HepG2 (cell line): Measurements from ENCODE around the gene PRKCZ. TPM values are rescaled to one million over a fixed set of nuclear protein-coding genes. Genes with fewer than 3 reads are reported as not detected.

Experiments
- CCDC6 ChIP-seq: sonication (generic); formaldehyde crosslinking; IDR thresholded peaks from 2 replicates; pipeline ENCODE4 v1.8.1; 2022; ENCODE audit warnings: mild to moderate bottlenecking, missing genetic modification reagents, moderate library complexity
- CREB1 ChIP-seq, 2 experiments: fragments of 450-650 bp in 1 of 2; IDR thresholded peaks; 2 replicates each; pipeline ENCODE4 v1.6.1; 2016 to 2017; ENCODE audit warnings: control low read depth in 1 of 2, mild to moderate bottlenecking in 1 of 2, missing compliant biosample characterization in 1 of 2, missing genetic modification characterization in 1 of 2
- FOXA1 ChIP-seq, 2 experiments: fragments of 450-650 bp in 1 of 2; sonication (generic) in 1 of 2; formaldehyde crosslinking in 1 of 2; IDR thresholded peaks; 2 replicates each; pipeline versions ENCODE4 v1.4.0 to v1.6.1; 2016 to 2020; ENCODE audit warnings: missing genetic modification reagents in 1 of 2
- IRF2 ChIP-seq: IDR thresholded peaks from 2 replicates; pipeline ENCODE4 v1.6.1; 2018; ENCODE audit warnings: missing genetic modification reagents, missing compliant biosample characterization
- LCORL ChIP-seq, 2 experiments: fragments of 450-650 bp in 1 of 2; sonication (generic) in 1 of 2; formaldehyde crosslinking in 1 of 2; IDR thresholded peaks; 2 replicates each; pipeline versions ENCODE4 v1.5.0 to v1.6.1; 2017 to 2020; ENCODE audit warnings: antibody characterized with exemption in 1 of 2, missing genetic modification reagents in 1 of 2
- MIER2 ChIP-seq: IDR thresholded peaks from 2 replicates; pipeline ENCODE4 v1.6.1; 2016; ENCODE audit warnings: missing biosample characterization, missing genetic modification reagents
- PHF8 ChIP-seq: sonication (generic); formaldehyde crosslinking; IDR thresholded peaks from 2 replicates; pipeline ENCODE4 v1.5.0; 2020; ENCODE audit warnings: missing genetic modification reagents
- PITX1 ChIP-seq: sonication (generic); formaldehyde crosslinking; IDR thresholded peaks from 2 replicates; pipeline ENCODE4 v1.5.1; 2020; ENCODE audit warnings: mild to moderate bottlenecking, missing genetic modification reagents
- RXRB ChIP-seq: IDR thresholded peaks from 2 replicates; pipeline ENCODE4 v1.6.1; 2016; ENCODE audit warnings: borderline replicate concordance, missing genetic modification reagents, missing compliant biosample characterization
- ZNF10 ChIP-seq: sonication (generic); formaldehyde crosslinking; IDR thresholded peaks from 2 replicates; pipeline ENCODE4 v1.4.0; 2020; ENCODE audit warnings: mild to moderate bottlenecking, low read depth, missing genetic modification reagents, borderline replicate concordance
- ZNF761 ChIP-seq: sonication (generic); formaldehyde crosslinking; conservative IDR thresholded peaks from 2 replicates; pipeline ENCODE4 v1.4.0; 2020; ENCODE audit warnings: mild to moderate bottlenecking, missing genetic modification reagents
- ZNF781 ChIP-seq: sonication (generic); formaldehyde crosslinking; IDR thresholded peaks from 2 replicates; pipeline ENCODE4 v1.5.1; 2020; ENCODE audit warnings: borderline replicate concordance, mild to moderate bottlenecking, missing genetic modification reagents; ENCODE audit errors: not compliant biosample characterization
- polyA plus RNA-seq, 8 experiments: library from polyadenylated mRNA; depleted of rRNA in 3 of 8; stranded (reverse) in 7 of 8; unstranded in 1 of 8; fragments of >200 nt; fragmentation: Illumina TruSeq in 4 of 8; extraction: Trizol in 4 of 8; gene quantifications; 2 replicates each; pipeline versions ENCODE4 v1.2.1 to v1.2.3, GENCODE V29; 2011 to 2016; ENCODE audit warnings: low read depth in 4 of 8, missing spikeins in 1 of 8, mixed read lengths in 1 of 8; ENCODE audit not compliant: insufficient read depth in 1 of 8
- total RNA-seq, 5 experiments: library from RNA; depleted of rRNA; stranded (reverse); fragments of >200 nt; fragmentation: Illumina TruSeq; extraction: Trizol; gene quantifications; 2 replicates each; pipeline ENCODE4 v1.2.3, GENCODE V29; 2016; ENCODE audit warnings: low read depth in 1 of 5
- TF ChIP-seq, protein P1 (sequence below): sonication (generic); formaldehyde crosslinking; IDR thresholded peaks from 2 replicates; pipeline ENCODE4 v1.4.0; 2020; ENCODE audit warnings: missing genetic modification reagents
- TF ChIP-seq, protein P2 (sequence below): sonication (generic); formaldehyde crosslinking; IDR thresholded peaks from 2 replicates; pipeline ENCODE4 v1.5.1; 2020; ENCODE audit warnings: mild to moderate bottlenecking, missing genetic modification reagents, moderate library complexity
- TF ChIP-seq, protein P3 (sequence below): sonication (generic); formaldehyde crosslinking; IDR thresholded peaks from 2 replicates; pipeline ENCODE4 v1.4.0; 2020; ENCODE audit warnings: mild to moderate bottlenecking, missing genetic modification reagents
- TF ChIP-seq, protein P4 (sequence below): sonication (generic); formaldehyde crosslinking; IDR thresholded peaks from 2 replicates; pipeline ENCODE4 v1.4.0; 2020; ENCODE audit warnings: mild to moderate bottlenecking, low read depth, missing genetic modification reagents
- TF ChIP-seq, protein P5 (sequence below): sonication (generic); formaldehyde crosslinking; IDR thresholded peaks from 2 replicates; pipeline ENCODE4 v1.5.1; 2020; ENCODE audit warnings: mild to moderate bottlenecking, moderate library complexity, missing genetic modification reagents

Gene PRKCZ
- total and polyA plus RNA-seq, 2 of the 13 experiments (the other 11 are each of a cell fraction or from before 2014, with no cell fraction given): 34.7 to 85.2 TPM

DNA sequence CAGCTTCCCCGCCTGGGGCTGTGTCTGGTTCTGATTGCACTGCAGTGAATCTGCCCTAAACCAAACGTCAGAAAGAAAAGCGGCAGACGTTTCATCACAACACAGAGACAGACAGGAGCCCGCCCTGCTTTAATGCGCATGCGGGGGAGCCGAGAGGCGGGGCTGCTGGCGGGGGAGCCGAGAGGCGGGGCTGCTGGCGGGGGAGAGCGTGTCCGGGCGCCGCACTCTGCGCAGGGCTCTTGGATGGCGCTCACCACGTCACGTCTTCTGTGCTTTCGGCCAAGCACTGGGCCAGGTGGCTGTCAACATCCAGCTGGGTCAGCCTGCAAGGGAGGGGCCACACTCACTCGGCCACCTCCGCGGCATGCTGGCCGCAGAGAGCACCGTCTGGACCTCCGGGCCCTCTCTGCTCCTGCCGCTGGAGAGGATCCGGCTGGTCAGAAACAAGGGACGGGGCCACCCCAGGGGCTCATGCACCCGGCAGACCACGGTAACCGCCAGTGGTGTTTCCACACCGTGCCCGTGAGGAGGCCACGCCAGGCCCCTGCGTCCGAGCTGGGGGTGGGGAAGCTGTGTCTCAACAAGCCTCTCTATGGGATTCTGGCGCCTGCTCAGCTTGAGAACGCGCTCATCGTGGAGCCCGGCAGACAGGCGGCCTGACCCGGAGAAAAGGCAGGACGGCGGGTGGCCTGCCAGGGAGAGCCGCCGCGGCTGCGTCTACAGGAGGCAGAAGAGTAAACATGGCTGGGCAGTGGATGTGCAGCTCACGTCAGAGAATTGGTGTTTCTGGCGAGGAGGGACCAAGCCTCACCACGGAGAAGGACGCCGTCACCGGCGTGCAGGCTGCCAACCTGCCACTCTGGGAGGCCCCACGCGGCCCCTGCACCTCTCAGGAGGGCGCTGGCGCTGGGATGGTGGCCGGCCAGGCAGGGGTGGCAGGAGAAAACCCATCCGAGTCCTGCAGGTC lies 139.5 kb downstream of the PRKCZ start (continued):
- no peak for TF ChIP-seq LCORL (IDR thresholded peaks at IDR 0.05)
- peak; percentile 69 for TF ChIP-seq LCORL (CRISPR knock-in tag; IDR thresholded peaks at IDR 0.05)
- TF ChIP-seq, protein P1, sequence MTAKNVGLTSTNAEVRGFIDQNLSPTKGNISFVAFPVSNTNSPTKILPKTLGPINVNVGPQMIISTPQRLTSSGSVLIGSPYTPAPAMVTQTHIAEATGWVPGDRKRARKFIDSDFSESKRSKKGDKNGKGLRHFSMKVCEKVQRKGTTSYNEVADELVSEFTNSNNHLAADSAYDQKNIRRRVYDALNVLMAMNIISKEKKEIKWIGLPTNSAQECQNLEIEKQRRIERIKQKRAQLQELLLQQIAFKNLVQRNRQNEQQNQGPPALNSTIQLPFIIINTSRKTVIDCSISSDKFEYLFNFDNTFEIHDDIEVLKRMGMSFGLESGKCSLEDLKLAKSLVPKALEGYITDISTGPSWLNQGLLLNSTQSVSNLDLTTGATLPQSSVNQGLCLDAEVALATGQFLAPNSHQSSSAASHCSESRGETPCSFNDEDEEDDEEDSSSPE (CRISPR knock-in tag): peak; percentile 33; the same call in 1 of the 2 replicates
- TF ChIP-seq FOXA1 (IDR thresholded peaks at IDR 0.05): no peak
- TF ChIP-seq FOXA1 (CRISPR knock-in tag; IDR thresholded peaks at IDR 0.05): peak; percentile 90
- peak; percentile 67 for TF ChIP-seq CCDC6 (CRISPR knock-in tag)
- peak; percentile 16; the same call in 1 of the 2 replicates for TF ChIP-seq RXRB (CRISPR knock-in tag)
- TF ChIP-seq, protein P2, sequence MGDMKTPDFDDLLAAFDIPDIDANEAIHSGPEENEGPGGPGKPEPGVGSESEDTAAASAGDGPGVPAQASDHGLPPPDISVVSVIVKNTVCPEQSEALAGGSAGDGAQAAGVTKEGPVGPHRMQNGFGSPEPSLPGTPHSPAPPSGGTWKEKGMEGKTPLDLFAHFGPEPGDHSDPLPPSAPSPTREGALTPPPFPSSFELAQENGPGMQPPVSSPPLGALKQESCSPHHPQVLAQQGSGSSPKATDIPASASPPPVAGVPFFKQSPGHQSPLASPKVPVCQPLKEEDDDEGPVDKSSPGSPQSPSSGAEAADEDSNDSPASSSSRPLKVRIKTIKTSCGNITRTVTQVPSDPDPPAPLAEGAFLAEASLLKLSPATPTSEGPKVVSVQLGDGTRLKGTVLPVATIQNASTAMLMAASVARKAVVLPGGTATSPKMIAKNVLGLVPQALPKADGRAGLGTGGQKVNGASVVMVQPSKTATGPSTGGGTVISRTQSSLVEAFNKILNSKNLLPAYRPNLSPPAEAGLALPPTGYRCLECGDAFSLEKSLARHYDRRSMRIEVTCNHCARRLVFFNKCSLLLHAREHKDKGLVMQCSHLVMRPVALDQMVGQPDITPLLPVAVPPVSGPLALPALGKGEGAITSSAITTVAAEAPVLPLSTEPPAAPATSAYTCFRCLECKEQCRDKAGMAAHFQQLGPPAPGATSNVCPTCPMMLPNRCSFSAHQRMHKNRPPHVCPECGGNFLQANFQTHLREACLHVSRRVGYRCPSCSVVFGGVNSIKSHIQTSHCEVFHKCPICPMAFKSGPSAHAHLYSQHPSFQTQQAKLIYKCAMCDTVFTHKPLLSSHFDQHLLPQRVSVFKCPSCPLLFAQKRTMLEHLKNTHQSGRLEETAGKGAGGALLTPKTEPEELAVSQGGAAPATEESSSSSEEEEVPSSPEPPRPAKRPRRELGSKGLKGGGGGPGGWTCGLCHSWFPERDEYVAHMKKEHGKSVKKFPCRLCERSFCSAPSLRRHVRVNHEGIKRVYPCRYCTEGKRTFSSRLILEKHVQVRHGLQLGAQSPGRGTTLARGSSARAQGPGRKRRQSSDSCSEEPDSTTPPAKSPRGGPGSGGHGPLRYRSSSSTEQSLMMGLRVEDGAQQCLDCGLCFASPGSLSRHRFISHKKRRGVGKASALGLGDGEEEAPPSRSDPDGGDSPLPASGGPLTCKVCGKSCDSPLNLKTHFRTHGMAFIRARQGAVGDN (CRISPR knock-in tag): peak; percentile 84
- peak; percentile 41; the same call in 1 of the 2 replicates for TF ChIP-seq ZNF761 (CRISPR knock-in tag)
- peak; percentile 60; the same call in 1 of the 2 replicates for TF ChIP-seq IRF2
- TF ChIP-seq, protein P3, sequence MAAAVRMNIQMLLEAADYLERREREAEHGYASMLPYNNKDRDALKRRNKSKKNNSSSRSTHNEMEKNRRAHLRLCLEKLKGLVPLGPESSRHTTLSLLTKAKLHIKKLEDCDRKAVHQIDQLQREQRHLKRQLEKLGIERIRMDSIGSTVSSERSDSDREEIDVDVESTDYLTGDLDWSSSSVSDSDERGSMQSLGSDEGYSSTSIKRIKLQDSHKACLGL: peak; percentile 78; the same call in 1 of the 2 replicates
- TF ChIP-seq, protein P4, sequence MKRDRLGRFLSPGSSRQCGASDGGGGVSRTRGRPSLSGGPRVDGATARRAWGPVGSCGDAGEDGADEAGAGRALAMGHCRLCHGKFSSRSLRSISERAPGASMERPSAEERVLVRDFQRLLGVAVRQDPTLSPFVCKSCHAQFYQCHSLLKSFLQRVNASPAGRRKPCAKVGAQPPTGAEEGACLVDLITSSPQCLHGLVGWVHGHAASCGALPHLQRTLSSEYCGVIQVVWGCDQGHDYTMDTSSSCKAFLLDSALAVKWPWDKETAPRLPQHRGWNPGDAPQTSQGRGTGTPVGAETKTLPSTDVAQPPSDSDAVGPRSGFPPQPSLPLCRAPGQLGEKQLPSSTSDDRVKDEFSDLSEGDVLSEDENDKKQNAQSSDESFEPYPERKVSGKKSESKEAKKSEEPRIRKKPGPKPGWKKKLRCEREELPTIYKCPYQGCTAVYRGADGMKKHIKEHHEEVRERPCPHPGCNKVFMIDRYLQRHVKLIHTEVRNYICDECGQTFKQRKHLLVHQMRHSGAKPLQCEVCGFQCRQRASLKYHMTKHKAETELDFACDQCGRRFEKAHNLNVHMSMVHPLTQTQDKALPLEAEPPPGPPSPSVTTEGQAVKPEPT (CRISPR knock-in tag): peak; percentile 76; the same call in 1 of the 2 replicates
- no peak for TF ChIP-seq ZNF10 (CRISPR knock-in tag)
- peak; percentile 72 for TF ChIP-seq ZNF781 (CRISPR knock-in tag)
- TF ChIP-seq, protein P5, sequence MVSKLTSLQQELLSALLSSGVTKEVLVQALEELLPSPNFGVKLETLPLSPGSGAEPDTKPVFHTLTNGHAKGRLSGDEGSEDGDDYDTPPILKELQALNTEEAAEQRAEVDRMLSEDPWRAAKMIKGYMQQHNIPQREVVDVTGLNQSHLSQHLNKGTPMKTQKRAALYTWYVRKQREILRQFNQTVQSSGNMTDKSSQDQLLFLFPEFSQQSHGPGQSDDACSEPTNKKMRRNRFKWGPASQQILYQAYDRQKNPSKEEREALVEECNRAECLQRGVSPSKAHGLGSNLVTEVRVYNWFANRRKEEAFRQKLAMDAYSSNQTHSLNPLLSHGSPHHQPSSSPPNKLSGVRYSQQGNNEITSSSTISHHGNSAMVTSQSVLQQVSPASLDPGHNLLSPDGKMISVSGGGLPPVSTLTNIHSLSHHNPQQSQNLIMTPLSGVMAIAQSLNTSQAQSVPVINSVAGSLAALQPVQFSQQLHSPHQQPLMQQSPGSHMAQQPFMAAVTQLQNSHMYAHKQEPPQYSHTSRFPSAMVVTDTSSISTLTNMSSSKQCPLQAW (CRISPR knock-in tag): peak; percentile 15; the same call in 1 of the 2 replicates
- TF ChIP-seq PHF8 (CRISPR knock-in tag): no peak; the same call in 1 of the 2 replicates
- peak; percentile 85 for TF ChIP-seq CREB1 (IDR thresholded peaks at IDR 0.05)
- peak; percentile 75 for TF ChIP-seq CREB1 (CRISPR knock-in tag; IDR thresholded peaks at IDR 0.05)
- TF ChIP-seq PITX1: peak; percentile 48; the same call in 1 of the 2 replicates
- no peak for TF ChIP-seq MIER2
